K562 (cell line): ENCODE data around the gene CCDC127. TPM values are rescaled to one million over a fixed set of nuclear protein-coding genes. Genes with fewer than 3 reads are reported as not detected.
"Not testable (repeated sequence)": the region's sequence is repeated elsewhere in the genome, so short reads cannot be mapped to it uniquely, and the experiment has no call there.

Experiments
- ATAC-seq: fragments of 200-7000 bp; cut with Tn5 transposase; 3 replicates; pipeline ENCODE4 v1.9.1; 2020; ENCODE audit warnings: moderate library complexity
- BruUV-seq: library from RNA; stranded (reverse); fragments of 400-500 nt; replicated peaks from 2 replicates; lab custom pipeline; 2021; lab: Mats Ljungman, UMichigan
- CTCF ChIA-PET: fragments of 300-600 bp; formaldehyde crosslinking; extraction: SDS; loops from one replicate; lab custom pipeline; 2021; ENCODE audit warnings: low intra/inter-chr PET ratio; lab: Yijun Ruan, JAX
- POLR2A ChIA-PET: fragments of 300-600, 350-650 bp; sonication (Branson Sonifier 250); formaldehyde crosslinking; extraction: SDS; loops from one replicate; lab custom pipeline; 2021; ENCODE audit warnings: antibody characterized with exemption, inconsistent platforms; lab: Yijun Ruan, JAX
- DNase-seq, 4 experiments: peaks; one replicate each; pipeline versions ENCODE4 v3.0.0 to v3.0.0-alpha.2; 2011 to 2018; ENCODE audit warnings: low spot score in 3 of 4, mixed read lengths in 3 of 4; ENCODE audit errors: extremely low read depth in 1 of 4
- FAIRE-seq: peaks from 2 replicates; lab custom pipeline; 2011; peaks lifted over from hg19 to GRCh38; lab: Jason Lieb, UNC
- H2AFZ ChIP-seq: 2 replicates; pipeline ENCODE4 v1.6.0; 2011; ENCODE audit warnings: low read depth, low read length, control low read depth, inconsistent platforms
- H3K27ac ChIP-seq: fragments of 200-600 bp; 3 replicates; pipeline ENCODE4 v1.8.0; 2011; ENCODE audit warnings: low read depth, mild to moderate bottlenecking, control low read depth, inconsistent platforms, low read length, moderate library complexity, mixed read lengths; ENCODE audit errors: extremely low read depth
- H3K27me3 ChIP-seq, 2 experiments: fragments of 300-600 bp in 1 of 2; 2 replicates in 1 of 2; 3 replicates in 1 of 2; pipeline versions ENCODE4 v1.6.0 to v1.8.0; 2011; ENCODE audit warnings: inconsistent platforms in 2 of 2, low read length in 2 of 2, mild to moderate bottlenecking in 1 of 2, mixed read lengths in 1 of 2, moderate library complexity in 1 of 2; ENCODE audit not compliant: control insufficient read depth in 2 of 2, insufficient read depth in 2 of 2
- H3K36me3 ChIP-seq: fragments of 300-600 bp; 3 replicates; pipeline ENCODE4 v1.8.0; 2011; ENCODE audit warnings: mild to moderate bottlenecking, low read length, inconsistent platforms; ENCODE audit not compliant: control insufficient read depth, insufficient read depth
- H3K4me1 ChIP-seq, 2 experiments: fragments of 200-600 bp in 1 of 2; replicated peaks in 1 of 2; 2 replicates in 1 of 2; 3 replicates in 1 of 2; pipeline versions ENCODE4 v1.5.1 to v1.8.0; 2011; ENCODE audit warnings: inconsistent platforms in 2 of 2, low read length in 2 of 2, mild to moderate bottlenecking in 1 of 2, mixed read lengths in 1 of 2, moderate library complexity in 1 of 2; ENCODE audit not compliant: control insufficient read depth in 2 of 2, insufficient read depth in 2 of 2
- H3K4me2 ChIP-seq: 2 replicates; pipeline ENCODE4 v1.6.1; 2011; ENCODE audit warnings: low read length, control low read depth, inconsistent platforms, mixed read lengths; ENCODE audit not compliant: insufficient read depth
- H3K4me3 ChIP-seq: fragments of 200-600 bp; sonication (generic), shearing (Covaris generic); 2 replicates; pipeline ENCODE4 v1.5.1; 2016; ENCODE audit warnings: control low read depth, inconsistent platforms
- H3K79me2 ChIP-seq: fragments of 200-600 bp; 3 replicates; pipeline ENCODE4 v1.8.0; 2011; ENCODE audit warnings: low read length, inconsistent platforms; ENCODE audit not compliant: control insufficient read depth, insufficient read depth
- H3K9ac ChIP-seq, 2 experiments: 2 replicates each; pipeline versions ENCODE4 v1.6.0 to v1.6.1; 2011; ENCODE audit warnings: low read depth in 2 of 2, low read length in 2 of 2, control low read depth in 1 of 2, inconsistent platforms in 1 of 2, mild to moderate bottlenecking in 1 of 2, mixed read lengths in 1 of 2; ENCODE audit not compliant: insufficient read depth in 1 of 2
- H3K9me1 ChIP-seq: one replicate; pipeline ENCODE4 v1.6.0; 2011; ENCODE audit warnings: inconsistent platforms, mild to moderate bottlenecking, low read length, moderate library complexity; ENCODE audit not compliant: control insufficient read depth, insufficient read depth
- H3K9me3 ChIP-seq: replicated peaks from 2 replicates; pipeline ENCODE4 v1.5.1; 2011; ENCODE audit warnings: low read depth, low read length, inconsistent platforms; ENCODE audit not compliant: control insufficient read depth, insufficient read depth
- H4K20me1 ChIP-seq: replicated peaks from 2 replicates; pipeline ENCODE4 v1.6.1; 2011; ENCODE audit warnings: low read length, inconsistent platforms, mixed read lengths; ENCODE audit not compliant: control insufficient read depth, insufficient read depth
- WGBS: fragments of 100-300 bp; shearing (Covaris generic); methylation state at CpG from one replicate; pipeline ENCODE4 v1.1.6; 2016; ENCODE audit warnings: low coverage, mixed read lengths; ENCODE audit not compliant: insufficient coverage; ENCODE audit errors: missing lambda C conversion rate; 5-methylcytosine and 5-hydroxymethylcytosine counted together
- in situ Hi-C: fragments of 300-500 bp; cut with MboI; formaldehyde crosslinking; loops from 4 replicates; pipeline ENCODE4 v1.15.0; 2018; ENCODE audit warnings: inconsistent platforms, mixed read lengths
- intact Hi-C: fragments of 100-400 bp; cut with micrococcal nuclease; formaldehyde crosslinking; loops from 2 replicates; pipeline ENCODE4 v1.14.2; 2022
- polyA plus RNA-seq, 8 experiments: library from polyadenylated mRNA; depleted of rRNA in 4 of 8; stranded (reverse) in 5 of 8; unstranded in 3 of 8; fragments of >200 nt; fragmentation: Nextera tagmentation in 2 of 8; fragmentation: Illumina TruSeq in 1 of 8; extraction: Ambion mirVana in 2 of 8; extraction: Trizol in 1 of 8; gene quantifications; 2 replicates each; pipeline versions ENCODE4 v1.2.1 to v1.2.3, GENCODE V29; 2011 to 2014; ENCODE audit warnings: inconsistent platforms in 1 of 8, missing spikeins in 1 of 8
- total RNA-seq, 7 experiments: library from RNA; depleted of rRNA in 6 of 7; stranded (reverse); fragments of >200 nt in 6 of 7; fragmentation: Illumina TruSeq in 2 of 7; extraction: Trizol in 2 of 7; gene quantifications; 2 replicates each; pipeline versions ENCODE4 v1.2.1 to v1.2.3, GENCODE V29; 2011 to 2021; ENCODE audit warnings: low replicate concordance in 1 of 7

Gene CCDC127
- total and polyA plus RNA-seq, 9 of the 15 experiments (the other 6 are each of a cell fraction or from before 2014, with no cell fraction given) = 2.7 to 4.5 (median 4.1) TPM

GRCh38 chr5:255116-255515 lies 37.2 kb upstream of the CCDC127 start:
- FAIRE-seq, BruUV-seq, ATAC-seq, in situ Hi-C loops, H3K27ac ChIP-seq, intact Hi-C loops, H3K4me2 ChIP-seq, DNase-seq, POLR2A ChIA-PET, H3K4me1 ChIP-seq, H3K4me3 ChIP-seq, H3K27me3 ChIP-seq, H3K79me2 ChIP-seq, H2AFZ ChIP-seq, CTCF ChIA-PET, H3K9me3 ChIP-seq, H4K20me1 ChIP-seq, H3K9ac ChIP-seq, H3K9me1 ChIP-seq: not testable (repeated sequence)
- H3K36me3 ChIP-seq = peaks cover 61% of the 10 kb centered on the region
- WGBS = 100% methylated on average over 5 of the region's 7 CpGs

- DNase-seq, H3K4me3 ChIP-seq, H3K9ac ChIP-seq, in situ Hi-C loops, H3K27ac ChIP-seq, H4K20me1 ChIP-seq, H2AFZ ChIP-seq, POLR2A ChIA-PET, CTCF ChIA-PET, intact Hi-C loops, H3K4me1 ChIP-seq, H3K9me3 ChIP-seq, H3K9me1 ChIP-seq, FAIRE-seq, H3K79me2 ChIP-seq, H3K4me2 ChIP-seq, H3K27me3 ChIP-seq, BruUV-seq, ATAC-seq: not testable (repeated sequence)
- H3K36me3 ChIP-seq = peaks cover 69% of the 10 kb centered on the region
- WGBS = 97% methylated on average over 9 of the region's 15 CpGs
Measured at GRCh38 chr5:254322-254721, 36.4 kb upstream of the CCDC127 start.
